Jurkat, Clone E6-1 (cell line): ENCODE measurements around the gene CAAP1. TPM values are rescaled to one million over a fixed set of nuclear protein-coding genes. Genes with fewer than 3 reads are reported as not detected.
"Not testable (repeated sequence)": the region's sequence is repeated elsewhere in the genome, so short reads cannot be mapped to it uniquely, and the experiment has no call there.

Experiments used
- DNase-seq: peaks from one replicate; pipeline ENCODE4 v3.0.0-alpha.2; 2011; ENCODE audit warnings: low read depth, low spot score
- H3K4me3 ChIP-seq: 2 replicates; pipeline ENCODE4 v1.5.1; 2011; ENCODE audit warnings: mild to moderate bottlenecking, low read length, control low read depth, moderate library complexity
- polyA plus RNA-seq: library from polyadenylated mRNA; unstranded; fragments of >200 nt; gene quantifications from one replicate; pipeline ENCODE4 v1.2.1, GENCODE V29; 2012; ENCODE audit warnings: missing spikeins; ENCODE audit not compliant: insufficient read length, insufficient read depth

Gene CAAP1, protein sequence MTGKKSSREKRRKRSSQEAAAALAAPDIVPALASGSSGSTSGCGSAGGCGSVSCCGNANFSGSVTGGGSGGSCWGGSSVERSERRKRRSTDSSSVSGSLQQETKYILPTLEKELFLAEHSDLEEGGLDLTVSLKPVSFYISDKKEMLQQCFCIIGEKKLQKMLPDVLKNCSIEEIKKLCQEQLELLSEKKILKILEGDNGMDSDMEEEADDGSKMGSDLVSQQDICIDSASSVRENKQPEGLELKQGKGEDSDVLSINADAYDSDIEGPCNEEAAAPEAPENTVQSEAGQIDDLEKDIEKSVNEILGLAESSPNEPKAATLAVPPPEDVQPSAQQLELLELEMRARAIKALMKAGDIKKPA
- 36.8 TPM for polyA plus RNA-seq

DNA sequence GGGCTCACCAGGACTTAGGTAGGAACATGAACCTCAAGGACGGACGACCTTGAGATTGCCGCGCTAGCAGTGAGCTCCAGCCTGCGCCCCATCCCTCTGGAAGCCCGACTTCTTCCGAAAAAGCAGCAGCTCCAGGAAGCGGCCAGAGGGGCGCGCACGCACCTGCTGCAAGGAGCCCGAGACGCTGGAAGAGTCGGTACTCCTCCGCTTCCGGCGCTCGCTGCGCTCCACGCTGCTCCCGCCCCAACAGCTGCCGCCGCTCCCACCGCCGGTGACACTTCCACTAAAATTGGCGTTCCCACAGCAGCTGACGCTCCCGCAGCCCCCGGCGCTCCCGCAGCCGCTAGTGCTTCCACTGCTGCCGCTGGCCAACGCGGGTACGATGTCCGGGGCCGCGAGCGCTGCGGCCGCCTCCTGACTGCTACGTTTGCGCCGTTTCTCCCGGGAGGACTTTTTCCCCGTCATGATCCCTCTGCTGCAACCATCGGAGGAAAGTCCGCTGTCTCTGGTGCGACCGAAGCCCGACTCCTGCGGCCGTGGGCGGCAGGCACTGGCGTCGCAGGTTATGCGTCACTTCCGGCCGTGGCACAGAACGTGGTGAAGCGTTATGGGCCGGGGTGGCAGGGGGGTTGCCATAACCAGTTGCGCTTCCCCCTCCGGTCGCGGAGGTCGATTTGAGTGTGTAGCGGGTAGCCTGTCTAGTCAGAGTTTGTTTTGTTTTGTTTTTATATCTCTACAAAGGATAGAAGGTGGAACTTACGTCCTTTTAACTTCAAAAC, at the start of gene CAAP1:
Gene CAAP1 (minus strand): TSS at position 552 of the 779 bp plus-strand sequence. CDS start 87 bp downstream, at position 465.
- H3K4me3 ChIP-seq = peak within 1 kb of the TSS; percentile 71
- peak; percentile 90 for DNase-seq

DNA sequence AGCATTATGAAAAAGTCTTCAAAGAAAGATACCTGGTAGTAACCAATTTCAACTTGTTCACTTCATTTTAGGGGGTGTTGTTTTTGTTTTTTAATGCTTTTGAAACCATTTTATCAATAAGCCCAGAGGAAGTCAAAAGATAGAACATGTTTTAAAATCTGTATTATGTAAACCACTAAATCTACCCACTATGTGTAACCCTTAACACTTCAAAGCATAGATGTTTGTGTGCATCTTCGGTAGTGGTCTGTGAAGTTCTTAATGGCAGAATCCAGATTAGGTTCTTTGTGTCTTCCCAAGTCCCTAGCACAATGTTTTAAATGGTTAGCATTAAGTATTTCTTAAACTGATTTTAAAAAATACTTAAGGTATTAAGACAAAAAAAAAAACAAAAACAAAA, 48.2 kb upstream of the CAAP1 start:
- DNase-seq = peak; percentile 38
- no peak overlapping the region for H3K4me3 ChIP-seq

DNA sequence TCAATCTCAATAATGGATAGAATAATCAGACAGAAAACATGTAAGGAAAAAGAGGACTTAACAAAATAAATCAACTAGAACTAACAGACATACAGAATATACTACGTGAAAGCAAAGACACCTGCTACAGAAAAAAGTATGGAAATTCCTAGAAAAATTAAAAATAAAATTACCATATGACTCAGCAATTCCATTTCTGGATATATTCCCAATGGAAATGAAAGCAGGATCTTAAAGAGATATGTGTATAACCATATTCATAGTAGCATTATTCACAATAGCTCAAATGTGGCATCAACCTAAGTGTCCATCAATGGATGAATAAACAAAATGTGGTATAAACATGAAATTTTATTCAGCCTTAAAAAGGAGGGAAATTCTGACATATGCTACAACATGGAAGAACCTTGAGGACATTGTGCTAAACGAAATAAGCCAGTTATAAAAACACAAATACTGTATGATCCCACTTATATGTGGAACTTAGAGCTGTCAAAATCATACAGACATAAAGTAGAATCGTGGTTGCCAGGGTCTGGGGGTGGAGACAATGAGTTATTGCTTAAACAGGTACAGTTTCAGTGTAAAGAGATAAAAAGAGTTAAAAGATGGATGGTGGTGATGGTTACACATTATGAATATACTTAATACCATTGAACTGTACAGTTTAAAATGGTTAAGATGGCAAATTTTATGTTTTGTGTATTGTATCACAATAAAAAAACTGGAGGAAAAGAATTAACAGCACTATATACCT, 47.5 kb upstream of the CAAP1 start:
- no peak overlapping the region for H3K4me3 ChIP-seq
- DNase-seq = no peak

DNA sequence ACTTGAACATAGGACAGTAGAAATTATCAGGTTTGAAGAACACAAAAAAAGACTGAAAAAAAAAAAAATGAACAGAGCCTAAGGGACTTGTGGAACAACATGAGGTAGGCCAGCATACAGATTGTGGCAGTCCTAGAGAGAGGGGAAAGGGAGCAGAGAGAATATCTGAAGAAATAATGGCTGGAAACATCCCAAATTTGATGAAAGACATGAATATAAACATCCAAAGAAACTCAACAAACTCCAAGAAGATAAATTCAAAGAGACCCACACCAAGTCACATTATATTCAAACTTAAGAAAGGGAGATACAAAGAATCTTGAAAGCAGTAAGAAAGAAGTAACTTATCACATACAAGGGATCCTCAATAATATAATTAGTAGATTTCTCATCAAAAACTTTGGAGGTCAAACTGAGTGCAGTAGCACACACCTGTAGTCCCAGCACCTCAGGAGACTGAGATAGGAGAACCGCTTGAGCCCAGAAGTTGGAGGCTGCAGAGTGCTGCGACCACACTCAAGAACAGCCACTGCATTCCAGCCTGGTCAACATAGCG, 45.3 kb upstream of the CAAP1 start:
- no peak for DNase-seq
- H3K4me3 ChIP-seq = no peak overlapping the region

DNA sequence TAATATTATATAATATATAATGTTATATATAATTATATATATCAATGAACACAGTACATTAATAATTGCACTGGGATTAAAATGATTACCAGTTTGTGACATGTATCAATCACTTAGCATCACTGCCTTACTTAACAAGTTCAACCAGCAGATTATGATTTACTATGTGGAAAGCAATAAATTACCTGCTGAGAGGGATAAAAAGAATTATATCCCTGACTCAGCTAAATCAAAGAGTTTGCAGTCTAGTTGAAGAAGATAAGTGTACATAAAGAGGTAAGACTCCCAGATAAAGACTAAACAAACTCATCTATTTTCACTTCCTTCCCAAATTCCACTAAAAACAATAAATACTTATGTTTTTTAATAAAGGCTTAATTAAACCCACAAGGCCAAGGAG, 43.2 kb upstream of the CAAP1 start:
- no peak overlapping the region for H3K4me3 ChIP-seq
- no peak for DNase-seq

DNA sequence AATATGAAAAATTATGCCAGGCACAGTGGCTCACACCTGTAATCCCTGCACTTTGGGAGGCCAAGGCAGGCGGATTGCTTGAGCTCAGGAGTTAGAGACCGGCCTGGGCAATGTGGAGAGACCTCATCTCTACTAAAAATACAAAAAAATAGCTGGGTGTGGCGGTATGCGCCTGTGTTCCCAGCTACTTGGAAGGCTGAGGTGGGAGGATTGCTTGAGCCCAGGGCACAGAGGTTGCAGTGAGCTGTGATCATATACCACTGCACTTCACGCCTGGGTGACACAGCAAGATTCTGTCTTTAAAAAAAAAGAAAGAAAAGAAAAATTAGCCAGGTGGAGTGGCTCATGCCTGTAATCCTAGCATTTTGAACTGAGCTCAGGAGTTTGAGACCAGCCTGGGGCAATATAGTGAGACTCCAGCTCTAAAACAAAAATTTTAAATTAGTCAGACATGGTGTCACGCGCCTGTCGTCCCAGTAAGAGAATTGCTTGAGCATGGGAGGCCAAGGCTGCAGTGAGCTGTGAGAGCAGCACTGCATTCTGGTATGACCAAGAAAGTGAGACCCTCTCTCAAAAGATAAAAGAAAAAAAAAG, 36.4 kb upstream of the CAAP1 start:
- H3K4me3 ChIP-seq = no peak overlapping the region
- DNase-seq = no peak

DNA sequence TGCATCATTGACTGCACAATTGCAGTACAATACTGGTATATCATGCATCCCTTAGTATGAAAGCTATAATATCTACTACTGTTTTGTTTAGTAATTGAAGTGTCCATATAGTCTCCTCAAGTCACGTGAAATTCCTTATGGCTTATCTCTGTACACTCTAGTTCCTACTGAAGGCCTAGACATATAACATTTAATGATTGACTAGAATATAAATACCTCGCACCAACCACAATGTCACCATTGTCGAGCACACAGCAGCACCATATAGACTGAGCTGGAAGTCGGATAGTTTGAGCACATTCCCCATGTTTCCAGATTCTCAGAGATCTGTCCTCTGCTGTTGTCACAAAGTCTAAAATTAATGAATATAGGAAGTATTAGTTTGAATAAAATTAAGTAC, 33.0 kb upstream of the CAAP1 start:
- no peak for DNase-seq
- no peak overlapping the region for H3K4me3 ChIP-seq

DNA sequence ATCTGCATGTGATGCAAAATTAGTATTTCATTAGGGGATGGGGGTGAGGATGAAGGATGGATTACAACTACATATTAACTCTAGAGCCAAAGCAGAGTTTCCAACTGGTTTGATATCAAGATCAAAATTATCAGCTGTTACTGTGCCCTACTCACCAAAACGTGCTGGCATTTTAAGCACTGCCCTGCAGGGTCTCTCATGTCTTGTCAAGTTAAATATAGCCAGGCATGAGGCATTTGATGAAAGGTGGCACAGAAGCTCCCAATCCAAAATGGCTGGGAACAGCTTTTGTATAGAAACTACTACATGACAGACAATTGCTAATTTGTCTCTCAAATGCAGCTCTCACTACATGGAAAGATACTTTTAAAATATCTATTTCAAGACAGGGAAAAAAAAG, 27.1 kb upstream of the CAAP1 start:
- H3K4me3 ChIP-seq = no peak overlapping the region
- DNase-seq = no peak

DNA sequence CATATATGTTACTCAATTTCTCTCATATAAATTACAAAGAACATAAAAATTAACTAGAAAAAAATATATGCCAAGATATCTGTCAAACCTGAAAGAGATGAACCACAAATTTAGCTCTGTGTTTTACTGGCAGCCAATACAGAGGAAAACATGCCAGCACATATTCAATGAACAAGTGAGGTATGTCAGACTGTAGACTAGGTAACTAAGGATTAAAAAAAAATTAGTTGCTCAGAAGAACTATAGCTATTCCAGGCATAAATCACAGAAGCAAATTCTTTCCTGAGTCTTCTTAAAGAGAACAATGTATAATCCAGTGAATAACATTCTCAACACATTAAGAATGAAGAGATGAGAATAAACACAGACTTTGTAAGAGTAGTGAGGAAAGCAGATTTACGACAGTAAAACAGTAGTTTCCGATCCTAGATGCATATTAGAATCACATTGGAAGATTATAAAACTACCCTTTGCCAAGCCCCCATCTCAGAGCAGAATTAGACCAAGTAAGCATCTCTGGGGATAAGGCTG, 20.6 kb upstream of the CAAP1 start:
- no peak for DNase-seq
- H3K4me3 ChIP-seq = no peak overlapping the region

DNA sequence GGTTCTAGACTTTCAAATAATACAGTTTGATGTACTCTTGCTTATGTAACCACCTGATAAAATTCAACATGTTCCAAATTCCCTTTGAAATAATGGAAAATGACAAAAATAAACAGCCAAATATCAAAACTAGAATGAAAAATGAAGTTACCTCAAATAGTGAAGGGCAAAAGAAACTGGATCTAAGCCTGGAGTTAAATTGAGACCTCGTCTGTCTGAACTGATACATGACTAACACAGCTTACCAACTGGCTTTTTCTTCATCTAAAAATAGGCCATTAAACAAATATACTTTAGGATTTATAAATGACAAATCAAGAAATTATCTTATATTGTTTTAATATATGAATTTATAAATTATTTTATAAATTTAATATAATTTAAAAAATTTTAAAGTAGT, 12.1 kb upstream of the CAAP1 start:
- DNase-seq = no peak

DNA sequence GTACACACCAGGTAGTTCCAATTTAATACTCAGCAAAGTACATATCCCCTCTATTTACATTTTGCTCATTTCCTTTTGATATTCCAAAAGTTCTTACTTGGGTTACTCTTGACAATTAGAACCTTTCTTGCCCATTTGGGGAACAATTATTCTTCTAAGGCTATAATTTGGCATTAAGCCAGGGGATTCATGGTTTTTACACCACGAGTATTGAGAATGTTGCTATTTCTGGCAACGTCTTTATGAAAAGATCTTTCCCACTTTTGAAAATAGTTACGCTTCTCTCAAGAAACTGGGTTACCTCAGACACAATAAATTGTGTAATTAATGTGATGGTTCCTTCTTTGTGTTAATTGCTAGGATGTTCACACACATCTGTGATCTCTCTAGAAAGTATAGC, 11.5 kb upstream of the CAAP1 start:
- DNase-seq = no peak
- H3K4me3 ChIP-seq = no peak overlapping the region

More for the DNA sequence above, 12.1 kb upstream of the CAAP1 start:
- no peak overlapping the region for H3K4me3 ChIP-seq

DNA sequence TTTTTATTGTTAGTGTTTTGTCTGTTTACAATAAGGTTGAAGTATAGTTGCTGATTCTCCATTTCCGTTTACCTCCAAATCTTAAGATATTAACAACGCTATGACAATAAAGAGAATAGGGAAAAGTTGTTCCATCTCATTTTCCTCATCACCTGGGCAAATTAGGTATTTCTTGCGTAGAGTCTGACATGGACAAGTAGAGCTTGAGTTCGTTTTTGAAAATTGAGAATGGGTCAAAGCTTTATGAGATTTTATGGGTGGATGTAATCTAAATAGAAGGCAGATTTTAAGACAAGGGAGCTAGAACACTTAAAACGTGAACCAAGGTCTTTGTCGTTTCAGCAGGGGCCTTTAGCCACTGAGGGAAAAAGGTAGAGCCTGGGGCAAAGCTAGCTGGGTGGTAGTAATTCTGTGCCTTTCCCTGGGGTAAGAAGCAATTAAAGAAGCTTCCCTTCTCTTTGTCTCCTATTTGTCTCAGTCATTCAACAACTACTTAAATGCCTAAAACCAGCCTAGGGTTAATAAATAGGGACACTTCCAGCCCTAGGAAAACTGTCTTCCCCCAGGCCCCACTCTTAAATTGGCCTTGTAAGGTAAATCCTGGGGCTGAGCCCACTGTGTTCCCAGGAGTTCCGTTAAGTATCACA, 551 bp upstream of the CAAP1 start:
- H3K4me3 ChIP-seq = peak overlapping the region; percentile 71

DNA sequence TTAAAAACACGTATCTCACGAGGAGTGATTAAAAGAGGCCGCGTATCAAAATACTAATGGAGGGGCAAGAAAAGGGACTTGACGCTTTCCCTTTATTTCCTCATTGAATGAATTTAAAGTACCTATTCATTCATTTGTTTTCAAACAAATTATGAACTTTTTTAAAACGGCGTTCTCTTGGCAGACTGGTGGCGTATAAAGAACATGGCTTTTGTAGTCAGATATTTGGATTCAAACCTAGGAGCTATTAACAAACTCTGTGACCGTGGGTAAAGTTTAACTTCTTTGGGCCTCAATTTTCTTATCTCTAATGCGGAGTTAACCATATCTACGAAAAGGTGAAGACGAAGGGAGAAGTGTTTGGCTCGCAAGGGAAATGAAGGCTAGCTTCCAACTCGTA, 876 bp downstream of the CAAP1 start:
- DNase-seq = peak; percentile 5
- H3K4me3 ChIP-seq = peak overlapping the region; percentile 71

More for the DNA sequence above, 551 bp upstream of the CAAP1 start:
- no peak for DNase-seq

DNA sequence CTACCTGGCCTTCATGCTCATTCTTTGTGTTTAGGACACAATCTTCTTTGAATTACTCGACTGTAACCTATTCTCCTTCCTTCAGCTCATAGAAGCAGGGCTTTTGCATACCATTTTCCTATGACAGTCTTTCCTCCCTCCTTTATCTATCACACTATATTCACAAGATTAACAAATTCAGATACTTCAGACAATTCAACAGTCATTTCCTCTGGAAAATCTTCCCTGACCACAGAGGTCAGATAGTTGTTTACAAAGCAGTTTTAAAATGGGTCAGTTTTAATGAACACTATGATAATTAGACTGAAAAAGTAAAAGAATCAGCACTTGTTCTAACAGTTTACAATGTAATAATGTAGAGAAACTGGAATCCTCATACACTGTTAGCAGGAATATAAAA, 4.3 kb downstream of the CAAP1 start:
- no peak overlapping the region for H3K4me3 ChIP-seq
- no peak for DNase-seq

DNA sequence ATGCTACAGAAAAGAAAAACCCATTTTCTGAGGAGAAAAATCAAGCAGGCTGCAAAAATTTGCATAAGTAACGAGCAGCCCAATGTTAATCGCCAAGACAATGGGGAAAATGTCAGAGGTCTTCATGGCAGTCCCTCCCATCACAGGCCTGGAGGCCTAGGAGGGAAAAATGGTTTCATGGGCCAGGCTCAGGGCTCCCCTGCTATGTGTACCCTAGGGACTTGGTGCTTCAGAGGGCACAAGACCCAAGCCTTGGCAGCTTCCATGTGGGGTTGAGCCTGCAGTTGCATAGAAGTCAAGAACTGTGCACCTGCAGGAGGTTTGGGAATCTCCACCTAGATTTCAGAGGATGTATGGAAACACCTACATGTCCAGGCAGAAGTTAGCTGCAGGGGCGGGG, 10.4 kb downstream of the CAAP1 start:
- no peak overlapping the region for H3K4me3 ChIP-seq
- no peak for DNase-seq

DNA sequence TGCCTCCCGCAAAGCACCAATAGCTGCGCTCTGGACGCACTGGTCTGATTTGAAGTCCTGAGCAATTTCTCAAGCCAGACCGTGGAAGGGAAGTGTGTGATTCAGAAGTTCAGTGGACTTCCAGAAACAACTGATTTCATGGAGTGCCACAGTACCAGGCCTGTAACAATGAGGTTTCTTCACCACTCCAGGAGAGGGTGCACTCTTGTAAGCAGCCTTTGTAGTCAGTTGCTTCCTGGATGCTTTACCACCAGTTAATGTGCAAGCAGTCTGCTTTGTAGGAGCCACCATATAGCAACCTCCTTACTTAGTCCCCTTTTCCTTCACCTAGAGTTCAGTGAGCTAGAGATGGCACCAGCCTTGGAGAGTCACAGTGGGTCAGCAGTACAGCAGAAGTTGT, 12.3 kb downstream of the CAAP1 start:
- no peak overlapping the region for H3K4me3 ChIP-seq
- DNase-seq = no peak

DNA sequence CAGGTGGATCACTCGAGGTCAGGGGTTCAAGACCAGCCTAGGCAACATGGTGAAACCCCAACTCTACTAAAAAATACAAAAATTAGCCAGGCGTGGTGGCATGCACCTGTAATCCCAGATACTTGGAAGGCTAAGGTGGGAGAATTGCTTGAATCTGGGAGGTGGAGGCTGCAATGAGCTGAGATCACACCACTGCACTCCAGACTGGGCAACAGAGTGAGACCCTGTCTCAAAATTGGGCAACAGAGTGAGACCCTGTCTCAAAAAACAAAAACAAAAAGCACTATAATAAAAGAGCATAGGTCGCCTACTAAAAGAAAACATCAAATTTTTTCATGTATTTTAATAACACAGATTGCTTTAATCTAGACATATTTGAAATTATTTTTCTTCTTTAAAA, 17.4 kb downstream of the CAAP1 start:
- not testable (repeated sequence) for DNase-seq, H3K4me3 ChIP-seq

DNA sequence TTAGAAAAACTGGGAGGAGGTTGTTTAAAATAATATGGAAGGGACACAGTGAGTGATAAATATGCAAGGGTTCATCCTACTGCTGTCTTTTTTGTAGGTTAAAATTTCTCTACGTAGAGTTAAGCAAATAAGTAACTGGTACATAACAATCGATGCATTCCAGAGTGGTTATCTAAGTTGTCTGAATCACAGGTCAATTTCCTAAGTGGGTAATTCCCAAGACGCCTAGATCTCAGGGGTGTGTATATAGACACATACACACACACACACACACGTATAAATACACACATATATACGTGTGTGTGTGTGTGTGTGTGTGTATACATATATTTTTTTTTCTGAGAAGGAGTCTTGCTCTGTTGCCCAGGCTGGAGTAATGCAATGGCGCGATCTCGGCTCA, 22.3 kb downstream of the CAAP1 start:
- no peak for DNase-seq
- no peak overlapping the region for H3K4me3 ChIP-seq
